SK-N-MC (cell line): ENCODE measurements around the gene DPYSL5.

Experiments used
- DNase-seq: peaks from one replicate; pipeline ENCODE4 v3.0.0-alpha.2; 2011; ENCODE audit warnings: low read depth, low spot score
- H3K27ac ChIP-seq: fragments of 200-600 bp; sonication (generic); 2 replicates; pipeline ENCODE4 v1.5.1; 2016; ENCODE audit warnings: mixed run types
- H3K36me3 ChIP-seq: fragments of 200-600 bp; sonication (generic); 2 replicates; pipeline ENCODE4 v1.6.1; 2017; ENCODE audit warnings: antibody characterized with exemption, low read length, mixed read lengths; ENCODE audit not compliant: insufficient read depth
- H3K4me3 ChIP-seq: fragments of 200-600 bp; sonication (generic); 2 replicates; pipeline ENCODE4 v1.5.1; 2016
- H3K9ac ChIP-seq: fragments of 200-600 bp; sonication (generic); 2 replicates; pipeline ENCODE4 v1.8.0; 2017; ENCODE audit warnings: mixed run types, mixed read lengths; ENCODE audit not compliant: insufficient read length
- H3K9me3 ChIP-seq: fragments of 200-600 bp; sonication (generic); 2 replicates; pipeline ENCODE4 v1.6.1; 2017; ENCODE audit warnings: low read depth, mild to moderate bottlenecking, antibody characterized with exemption, low read length, moderate library complexity, mixed read lengths
- EZH2 ChIP-seq: fragments of 200-600 bp; sonication (generic); IDR thresholded peaks from one replicate; pipeline ENCODE4 v1.6.1; 2017; ENCODE audit warnings: antibody characterized with exemption
- FOXP2 ChIP-seq: optimal IDR thresholded peaks from 2 replicates; pipeline ENCODE3; 2011; ENCODE audit warnings: mild to moderate bottlenecking, moderate library complexity; ENCODE audit not compliant: insufficient read depth; ENCODE audit errors: extremely low read length, control extremely low read depth
- POLR2AphosphoS5 ChIP-seq: IDR thresholded peaks from 2 replicates; pipeline ENCODE4 v1.6.1; 2012; ENCODE audit warnings: mild to moderate bottlenecking, low read depth, low read length, borderline replicate concordance

Gene DPYSL5

DNA sequence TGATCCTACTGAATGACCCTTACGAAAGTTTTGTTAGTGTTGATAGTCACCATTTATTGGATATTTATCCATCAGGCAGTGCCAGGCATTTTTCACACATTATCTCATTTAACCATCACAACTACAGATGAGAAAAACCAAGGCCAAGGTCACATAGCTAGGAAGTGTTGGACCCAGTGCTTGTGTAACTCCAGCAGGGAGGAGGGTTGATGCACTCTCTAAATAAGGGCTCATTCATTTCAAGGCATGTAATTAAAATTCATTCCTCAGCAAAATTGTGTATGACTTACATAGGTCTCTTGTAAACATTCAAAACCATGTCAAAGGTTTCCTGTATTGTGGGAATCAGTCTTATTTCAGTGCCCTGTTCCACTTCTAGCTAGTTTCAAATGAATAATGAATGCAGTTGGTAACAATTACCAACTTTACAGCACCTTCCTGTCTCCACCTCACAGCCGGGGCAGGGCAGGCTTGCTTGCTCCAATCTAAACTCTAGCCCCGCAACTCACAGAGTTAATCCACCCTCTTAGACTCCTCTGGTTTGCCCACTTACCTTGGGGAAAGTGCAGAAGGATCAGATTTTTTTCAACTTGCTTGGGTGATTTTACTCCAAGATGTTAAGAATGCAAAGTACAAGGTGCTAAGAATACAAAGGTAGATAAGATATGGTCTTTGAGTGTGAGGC, 116.7 kb downstream of the DPYSL5 start:
- H3K27ac ChIP-seq = no peak overlapping the region
- no peaks in the 10 kb centered on the region for H3K36me3 ChIP-seq
- no peak for DNase-seq
- H3K9ac ChIP-seq = no peak overlapping the region
- no peak overlapping the region for H3K4me3 ChIP-seq
- H3K9me3 ChIP-seq = no peaks in the 10 kb centered on the region
- TF ChIP-seq POLR2AphosphoS5 = no peak
- TF ChIP-seq EZH2 = no peak
- TF ChIP-seq FOXP2 = no peak

DNA sequence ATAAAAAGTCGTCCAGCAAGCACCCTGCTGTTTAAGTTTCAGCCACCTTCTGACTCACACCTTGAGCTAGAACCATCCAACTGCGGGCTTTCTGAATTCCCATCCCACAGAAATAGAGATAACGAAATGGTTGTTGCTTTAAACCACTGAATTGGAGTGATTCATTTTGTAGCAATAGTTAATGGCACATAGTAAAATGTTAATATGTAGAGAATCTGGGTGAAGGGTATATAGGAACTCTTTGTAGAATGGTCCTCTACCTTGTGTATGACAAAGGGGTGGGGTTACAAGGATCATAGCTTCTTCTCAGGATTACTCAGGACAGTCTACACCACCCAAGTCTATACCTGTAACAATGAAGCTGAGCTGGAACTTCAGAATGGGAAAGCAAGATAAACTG, 120.1 kb downstream of the DPYSL5 start:
- TF ChIP-seq FOXP2 (no peak), POLR2AphosphoS5 (no peak), EZH2 (no peak)
- no peak overlapping the region for H3K9ac ChIP-seq

DNA sequence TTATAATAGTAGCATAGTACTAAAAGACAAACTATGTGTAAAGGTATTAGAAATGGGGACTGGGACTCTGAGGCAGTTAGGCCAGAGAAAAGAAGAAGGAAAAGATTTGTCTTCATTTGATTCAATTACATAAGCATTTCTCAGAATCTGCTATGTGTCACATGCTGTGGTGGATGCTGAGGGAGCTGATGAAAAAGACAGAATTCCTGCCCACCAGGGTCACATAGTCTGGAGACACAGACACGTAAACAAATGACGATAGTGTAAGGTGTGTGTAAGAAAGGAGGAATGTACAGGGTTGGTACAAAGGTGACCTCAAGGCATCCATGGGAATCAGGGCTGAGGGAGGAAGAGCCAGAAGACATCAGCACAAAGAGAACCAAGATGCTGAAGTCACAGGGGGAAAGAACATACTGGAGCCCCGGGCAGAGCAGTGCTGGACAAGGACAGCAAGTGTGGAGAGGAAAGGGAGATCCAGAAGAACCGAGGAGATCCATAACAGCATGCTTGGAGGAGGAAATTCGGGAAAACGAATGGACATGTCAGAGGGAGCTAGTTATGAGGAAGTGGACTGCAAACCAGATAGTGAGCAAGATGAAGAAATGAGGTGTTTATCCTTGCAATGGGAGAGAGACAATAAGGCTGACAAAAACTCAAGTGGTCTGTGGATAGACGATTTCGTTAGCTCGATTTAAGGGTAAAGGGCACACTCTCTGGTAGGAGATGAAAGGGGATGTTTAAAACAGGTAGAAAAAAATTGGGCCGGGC, 121.3 kb downstream of the DPYSL5 start:
- no peaks in the 10 kb centered on the region for H3K9me3 ChIP-seq
- H3K27ac ChIP-seq = no peak overlapping the region
- no peak overlapping the region for H3K9ac ChIP-seq
- H3K36me3 ChIP-seq = no peaks in the 10 kb centered on the region
- no peak for TF ChIP-seq POLR2AphosphoS5
- TF ChIP-seq FOXP2 = no peak
- no peak for TF ChIP-seq EZH2
- DNase-seq = no peak
- no peak overlapping the region for H3K4me3 ChIP-seq

More for the DNA sequence above, 120.1 kb downstream of the DPYSL5 start:
- no peak for DNase-seq
- H3K4me3 ChIP-seq = no peak overlapping the region
- no peak overlapping the region for H3K27ac ChIP-seq
- H3K36me3 ChIP-seq = no peaks in the 10 kb centered on the region
- no peaks in the 10 kb centered on the region for H3K9me3 ChIP-seq

- no peak within 1 kb of the TSS for H3K27ac ChIP-seq
- H3K36me3 ChIP-seq = no peaks in the 10 kb centered on the region
- TF ChIP-seq EZH2 = no peak
- TF ChIP-seq FOXP2 = no peak
- no peak for TF ChIP-seq POLR2AphosphoS5
- H3K9ac ChIP-seq = no peak within 1 kb of the TSS
- no peak for DNase-seq
- no peaks in the 10 kb centered on the region for H3K9me3 ChIP-seq
- H3K4me3 ChIP-seq = peak within 1 kb of the TSS; percentile 86
These were observed 122.5 kb downstream of the DPYSL5 start, which contains the start of gene MAPRE3 for GRCh38 chr2:26970244-26970927. TSS of gene MAPRE3 (plus strand) at chr2:26970637. CDS start at chr2:27022219, 51,582 bp downstream.

DNA sequence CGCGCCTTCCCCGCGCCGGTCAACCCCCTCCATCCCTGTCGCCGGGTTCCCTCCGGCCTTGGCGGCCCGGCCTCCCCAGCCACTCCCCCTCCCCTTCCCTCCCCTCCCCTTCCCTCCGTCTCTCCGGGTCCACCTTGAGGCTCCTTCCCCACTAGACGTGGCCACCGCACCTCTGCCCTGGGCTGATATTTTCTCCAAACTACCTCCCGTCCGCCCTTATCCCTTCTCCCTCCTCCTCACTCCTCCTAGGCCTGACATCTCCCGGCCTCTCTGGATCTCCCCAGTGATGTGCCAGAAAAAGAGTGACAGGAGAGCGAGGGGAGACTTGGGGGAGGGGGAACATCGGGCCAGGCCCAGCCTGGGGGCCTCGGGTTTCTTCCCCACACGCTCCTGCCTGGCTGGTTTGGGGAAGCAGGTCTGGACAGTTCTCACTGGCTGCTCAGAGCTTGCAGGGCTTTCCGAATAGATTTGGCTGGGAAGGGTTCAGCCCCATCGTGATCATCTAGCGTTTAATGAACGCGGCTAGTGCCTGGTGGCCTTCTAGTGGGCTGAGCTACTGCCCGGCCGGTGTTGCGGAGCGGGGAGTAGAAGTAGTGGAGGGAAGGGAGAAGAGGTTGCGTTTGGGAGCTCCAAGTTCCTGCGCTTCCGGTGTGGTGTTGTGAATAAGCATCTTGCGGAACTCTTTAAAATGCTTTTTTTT, 123.1 kb downstream of the DPYSL5 start:
- H3K27ac ChIP-seq = no peak overlapping the region
- no peaks in the 10 kb centered on the region for H3K9me3 ChIP-seq
- TF ChIP-seq FOXP2 (no peak), POLR2AphosphoS5 (no peak), EZH2 (no peak)
- H3K9ac ChIP-seq = no peak overlapping the region
- no peak for DNase-seq
- peak overlapping the region; percentile 86 for H3K4me3 ChIP-seq
- no peaks in the 10 kb centered on the region for H3K36me3 ChIP-seq

GRCh38 chr2:26971911-26972786, 124.2 kb downstream of the DPYSL5 start:
- no peak for DNase-seq
- Histone ChIP-seq H3K4me3 (no peak overlapping the region), H3K36me3 (no peaks in the 10 kb centered on the region), H3K27ac (no peak overlapping the region), H3K9ac (no peak overlapping the region), H3K9me3 (no peaks in the 10 kb centered on the region)
- TF ChIP-seq EZH2 (no peak), POLR2AphosphoS5 (no peak), FOXP2 (no peak)

DNA sequence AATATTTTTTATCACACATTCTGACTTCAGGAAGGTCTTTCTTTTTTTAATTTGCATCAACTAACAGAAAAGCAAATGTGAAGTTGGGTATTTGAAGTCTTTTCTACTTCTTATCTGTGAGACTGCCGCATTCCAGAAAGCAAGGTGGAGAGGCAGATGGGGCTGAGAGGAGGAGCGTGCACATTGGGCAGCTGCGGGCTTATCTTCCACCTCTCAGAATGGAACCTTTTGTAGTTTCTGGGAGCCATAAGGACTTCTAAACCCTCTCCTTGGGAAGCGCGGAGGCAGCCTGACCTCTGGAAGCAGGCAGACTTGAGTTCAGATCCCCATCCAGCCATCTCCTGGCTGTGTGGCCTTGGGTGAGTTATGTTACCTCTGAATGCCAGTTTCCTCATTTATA, 126.4 kb downstream of the DPYSL5 start:
- Histone ChIP-seq H3K27ac (no peak overlapping the region), H3K9me3 (no peaks in the 10 kb centered on the region), H3K4me3 (no peak overlapping the region), H3K9ac (no peak overlapping the region), H3K36me3 (no peaks in the 10 kb centered on the region)
- TF ChIP-seq FOXP2 (no peak), EZH2 (no peak), POLR2AphosphoS5 (no peak)
- no peak for DNase-seq
